PC-3 (cell line): ENCODE measurements around the gene EFEMP1. TPM values are rescaled to one million over a fixed set of nuclear protein-coding genes. Genes with fewer than 3 reads are reported as not detected.

Source experiments
- ATAC-seq: fragments of 200-7000 bp; cut with Tn5 transposase; 2 replicates; pipeline ENCODE4 v1.9.1; 2020; ENCODE audit warnings: mild to moderate bottlenecking, moderate library complexity
- BruUV-seq: library from RNA; stranded (reverse); fragments of 400-500 nt; replicated peaks from 2 replicates; lab custom pipeline; 2021; lab: Mats Ljungman, UMichigan
- CTCF ChIA-PET: fragments of 300-600 bp; sonication (Branson Sonifier 250); formaldehyde crosslinking; loops from one replicate; lab custom pipeline; 2022; ENCODE audit warnings: antibody characterized with exemption; lab: Charles Lee
- POLR2A ChIA-PET: fragments of 300-600 bp; sonication (Branson Sonifier 250); formaldehyde crosslinking; loops from one replicate; lab custom pipeline; 2022; ENCODE audit warnings: antibody characterized with exemption; ENCODE audit not compliant: unreplicated experiment; lab: Charles Lee
- DNase-seq: peaks from one replicate; pipeline ENCODE4 v3.0.0-alpha.2; 2015
- H2AFZ ChIP-seq: fragments of 300-600 bp; sonication (generic); 2 replicates; pipeline ENCODE4 v1.6.0; 2016; ENCODE audit warnings: antibody characterized with exemption, low read length
- H3F3A ChIP-seq: fragments of 300-600 bp; sonication (generic); one replicate; pipeline ENCODE4 v1.6.0; 2017; ENCODE audit warnings: antibody characterized with exemption, low read length, control low read depth, mild to moderate bottlenecking; ENCODE audit not compliant: unreplicated experiment
- H3K27ac ChIP-seq: fragments of 300-600 bp; sonication (generic); 2 replicates; pipeline ENCODE4 v1.5.1; 2016; ENCODE audit warnings: mild to moderate bottlenecking, low read length
- H3K27me3 ChIP-seq: fragments of 300-600 bp; sonication (generic); 2 replicates; pipeline ENCODE4 v1.6.1; 2016; ENCODE audit warnings: low read length, mixed read lengths
- H3K36me3 ChIP-seq: fragments of 300-600 bp; sonication (generic); 2 replicates; pipeline ENCODE4 v1.6.1; 2016; ENCODE audit warnings: low read depth, mixed run types, low read length, mixed read lengths
- H3K4me1 ChIP-seq: fragments of 300-600 bp; sonication (generic); 2 replicates; pipeline ENCODE4 v1.5.1; 2016; ENCODE audit warnings: low read length; ENCODE audit not compliant: insufficient read depth
- H3K4me2 ChIP-seq: fragments of 300-600 bp; sonication (generic); 2 replicates; pipeline ENCODE4 v1.6.0; 2016; ENCODE audit warnings: low read length
- H3K4me3 ChIP-seq: fragments of 300-600 bp; sonication (generic); 2 replicates; pipeline ENCODE4 v1.5.1; 2016; ENCODE audit warnings: mild to moderate bottlenecking, low read length, mixed read lengths
- H3K79me2 ChIP-seq: fragments of 300-600 bp; sonication (generic); 2 replicates; pipeline ENCODE4 v1.6.1; 2017; ENCODE audit warnings: low read length, mixed read lengths
- H3K9ac ChIP-seq: fragments of 300-600 bp; sonication (generic); 2 replicates; pipeline ENCODE4 v1.6.0; 2016; ENCODE audit warnings: mild to moderate bottlenecking, low read length
- H3K9me2 ChIP-seq: fragments of 300-600 bp; sonication (generic); replicated peaks from 2 replicates; pipeline ENCODE4 v1.6.1; 2016; ENCODE audit warnings: mixed run types, low read length, mixed read lengths
- H3K9me3 ChIP-seq: fragments of 300-600 bp; sonication (generic); 2 replicates; pipeline ENCODE4 v1.6.1; 2016; ENCODE audit warnings: low read length, mixed read lengths
- H4K20me1 ChIP-seq: fragments of 300-600 bp; sonication (generic); 2 replicates; pipeline ENCODE4 v1.6.1; 2016; ENCODE audit warnings: low read length, mixed read lengths
- EZH2 ChIP-seq: fragments of 300-600 bp; sonication (generic); IDR thresholded peaks from one replicate; pipeline ENCODE4 v1.6.1; 2017; ENCODE audit warnings: antibody characterized with exemption, mild to moderate bottlenecking, low read length; ENCODE audit not compliant: unreplicated experiment
- EZH2phosphoT487 ChIP-seq: fragments of 300-600 bp; sonication (generic); IDR thresholded peaks from 2 replicates; pipeline ENCODE4 v1.6.1; 2018; ENCODE audit warnings: mild to moderate bottlenecking, antibody characterized with exemption, low read length, borderline replicate concordance
- intact Hi-C: fragments of 100-400 bp; cut with micrococcal nuclease; formaldehyde crosslinking; loops from 2 replicates; pipeline ENCODE4 v1.9.0; 2023
- total RNA-seq: library from RNA; depleted of rRNA; stranded (reverse); fragments of >200 nt; gene quantifications from 2 replicates; pipeline ENCODE4 v1.2.3, GENCODE V29; 2014
- TF ChIP-seq, protein P1 (sequence below): fragments of 300-600 bp; sonication (generic); conservative IDR thresholded peaks from 2 replicates; pipeline ENCODE4 v1.5.1; 2017; ENCODE audit warnings: antibody characterized with exemption, low read depth, mild to moderate bottlenecking, low read length

The EFEMP1 gene
- total RNA-seq, 1 experiment from 2014 or later = 59.6 TPM

GRCh38 chr2:55894720-55895119 is 28.9 kb downstream of the EFEMP1 start:
- H2AFZ ChIP-seq = no peak overlapping the region
- no peaks in the 10 kb centered on the region for H3K36me3 ChIP-seq
- H3K4me3 ChIP-seq = no peak overlapping the region
- intact Hi-C loops = no loop called here
- no peaks in the 10 kb centered on the region for H3K79me2 ChIP-seq
- ChIA-PET CTCF (no interaction called here), POLR2A (interaction anchor here (0.5 kb wide), 1 partner anchor 71 kb away, joined by 3 read pairs; no protein-coding TSS in a partner anchor)
- no peaks in the 10 kb centered on the region for H3F3A ChIP-seq
- H3K9me2 ChIP-seq = no peaks in the 10 kb centered on the region
- no TSS peak for BruUV-seq
- no peaks in the 10 kb centered on the region for H3K9me3 ChIP-seq
- no peaks in the 10 kb centered on the region for H3K4me1 ChIP-seq
- no peak for DNase-seq
- no peaks in the 10 kb centered on the region for H4K20me1 ChIP-seq
- ATAC-seq = no peak
- TF ChIP-seq, protein P1, sequence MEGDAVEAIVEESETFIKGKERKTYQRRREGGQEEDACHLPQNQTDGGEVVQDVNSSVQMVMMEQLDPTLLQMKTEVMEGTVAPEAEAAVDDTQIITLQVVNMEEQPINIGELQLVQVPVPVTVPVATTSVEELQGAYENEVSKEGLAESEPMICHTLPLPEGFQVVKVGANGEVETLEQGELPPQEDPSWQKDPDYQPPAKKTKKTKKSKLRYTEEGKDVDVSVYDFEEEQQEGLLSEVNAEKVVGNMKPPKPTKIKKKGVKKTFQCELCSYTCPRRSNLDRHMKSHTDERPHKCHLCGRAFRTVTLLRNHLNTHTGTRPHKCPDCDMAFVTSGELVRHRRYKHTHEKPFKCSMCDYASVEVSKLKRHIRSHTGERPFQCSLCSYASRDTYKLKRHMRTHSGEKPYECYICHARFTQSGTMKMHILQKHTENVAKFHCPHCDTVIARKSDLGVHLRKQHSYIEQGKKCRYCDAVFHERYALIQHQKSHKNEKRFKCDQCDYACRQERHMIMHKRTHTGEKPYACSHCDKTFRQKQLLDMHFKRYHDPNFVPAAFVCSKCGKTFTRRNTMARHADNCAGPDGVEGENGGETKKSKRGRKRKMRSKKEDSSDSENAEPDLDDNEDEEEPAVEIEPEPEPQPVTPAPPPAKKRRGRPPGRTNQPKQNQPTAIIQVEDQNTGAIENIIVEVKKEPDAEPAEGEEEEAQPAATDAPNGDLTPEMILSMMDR = no peak
- TF ChIP-seq EZH2phosphoT487 (no peak), EZH2 (no peak)
- H3K9ac ChIP-seq = no peak overlapping the region
- H3K4me2 ChIP-seq = no peak overlapping the region
- H3K27ac ChIP-seq = no peak overlapping the region
- no peaks in the 10 kb centered on the region for H3K27me3 ChIP-seq

GRCh38 chr2:55891671-55892094 is 31.9 kb downstream of the EFEMP1 start:
- Histone ChIP-seq H3K9me2 (no peaks in the 10 kb centered on the region), H3K9ac (no peak overlapping the region), H3K4me3 (no peak overlapping the region), H3K27me3 (no peaks in the 10 kb centered on the region), H3K4me2 (no peak overlapping the region), H3F3A (no peaks in the 10 kb centered on the region), H3K9me3 (no peaks in the 10 kb centered on the region), H3K36me3 (no peaks in the 10 kb centered on the region), H2AFZ (no peak overlapping the region), H3K4me1 (peaks cover 21% of the 10 kb centered on the region), H3K79me2 (no peaks in the 10 kb centered on the region), H3K27ac (no peak overlapping the region), H4K20me1 (no peaks in the 10 kb centered on the region)
- BruUV-seq = no TSS peak
- ATAC-seq (no peak), DNase-seq (no peak)
- POLR2A ChIA-PET = no interaction called here
- TF ChIP-seq, protein P1 = no peak
- TF ChIP-seq EZH2phosphoT487 (no peak), EZH2 (no peak)
- CTCF ChIA-PET = no interaction called here
- intact Hi-C loops = no loop called here

DNA sequence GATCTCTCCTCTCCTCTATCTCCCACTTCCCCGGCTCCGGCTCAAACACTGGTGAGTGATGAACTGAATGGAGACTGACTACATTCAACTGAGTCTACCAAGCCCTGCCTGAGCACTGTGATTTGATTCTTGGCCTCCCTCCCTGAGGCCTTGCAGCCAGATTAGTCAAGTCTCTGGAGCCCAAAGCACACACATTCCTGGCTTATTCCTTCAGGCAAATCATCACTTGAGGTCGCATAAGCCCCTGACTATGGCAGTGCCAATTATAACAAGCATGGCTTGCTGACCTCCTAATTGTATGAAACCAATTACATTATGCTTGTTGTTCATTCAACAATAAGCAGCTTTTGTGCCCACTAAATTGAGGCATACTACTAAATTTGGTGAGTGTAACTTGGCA is 34.6 kb downstream of the EFEMP1 start:
- Histone ChIP-seq H3K9ac (no peak overlapping the region), H2AFZ (no peak overlapping the region), H3K4me3 (no peak overlapping the region), H3K4me2 (no peak overlapping the region), H3K27ac (no peak overlapping the region), H3K4me1 (peaks cover 39% of the 10 kb centered on the region), H3K27me3 (no peaks in the 10 kb centered on the region), H3F3A (peaks cover 4% of the 10 kb centered on the region), H3K9me2 (no peaks in the 10 kb centered on the region), H4K20me1 (no peaks in the 10 kb centered on the region), H3K9me3 (no peaks in the 10 kb centered on the region), H3K36me3 (no peaks in the 10 kb centered on the region), H3K79me2 (no peaks in the 10 kb centered on the region)
- BruUV-seq = no TSS peak
- ChIA-PET POLR2A (no interaction called here), CTCF (no interaction called here)
- TF ChIP-seq EZH2phosphoT487 = no peak
- TF ChIP-seq, protein P1 = no peak
- no peak for TF ChIP-seq EZH2
- intact Hi-C loops = no loop called here
- DNase-seq (peak; percentile 17), ATAC-seq (no peak)
